GM19025 (cell line): ENCODE measurements around the gene POLR1G.

ENCODE experiments used
- ATAC-seq: cut with Tn5 transposase; IDR thresholded peaks from one replicate; pipeline ENCODE4 v1.9.1; 2021; ENCODE audit warnings: mild to moderate bottlenecking, low read depth, moderate library complexity; ENCODE audit not compliant: unreplicated experiment

The POLR1G gene

GRCh38 chr19:45443462-45444317 lies 37.2 kb downstream of the POLR1G start:
- no peak for ATAC-seq

GRCh38 chr19:45444318-45445041 lies 38.0 kb downstream of the POLR1G start:
- peak; percentile 50 for ATAC-seq

GRCh38 chr19:45445139-45445538 lies 38.7 kb downstream of the POLR1G start:
- no peak for ATAC-seq

GRCh38 chr19:45446295-45446694 lies 39.9 kb downstream of the POLR1G start:
- no peak for ATAC-seq

- ATAC-seq = no peak
Observed at GRCh38 chr19:45446944-45447343, 40.5 kb downstream of the POLR1G start.

- no peak for ATAC-seq
Observed at GRCh38 chr19:45448425-45448756, 41.9 kb downstream of the POLR1G start.

GRCh38 chr19:45448887-45449299 lies 42.4 kb downstream of the POLR1G start:
- no peak for ATAC-seq

GRCh38 chr19:45450012-45450333 lies 43.5 kb downstream of the POLR1G start:
- ATAC-seq = no peak

- ATAC-seq = peak; percentile 6
Observed at GRCh38 chr19:45451131-45451849, 44.8 kb downstream of the POLR1G start.

- ATAC-seq = no peak
Observed at GRCh38 chr19:45451850-45452387, 45.5 kb downstream of the POLR1G start.

- ATAC-seq = no peak
Observed at GRCh38 chr19:45455707-45456499, 49.5 kb downstream of the POLR1G start.

- ATAC-seq = no peak
Observed at GRCh38 chr19:45456500-45456815, 50.0 kb downstream of the POLR1G start.

- no peak for ATAC-seq
Observed at GRCh38 chr19:45457776-45458175, 51.3 kb downstream of the POLR1G start.
